Naive B cell (primary cell): ENCODE data around the gene PUS10. TPM values are rescaled to one million over a fixed set of nuclear protein-coding genes. Genes with fewer than 3 reads are reported as not detected.

ENCODE experiments used
- polyA plus RNA-seq, 6 donors: library from polyadenylated mRNA; unstranded; fragments of 300-500 nt; fragmentation: Illumina TruSeq; gene quantifications; one replicate each; pipeline ENCODE4 v1.2.3, GENCODE V29; 2021; ENCODE audit warnings: low read depth in 6 of 6

PUS10 gene
- polyA plus RNA-seq, 6 donors from 2014 or later = 3.4 to 8.6 (median 4.8) TPM

Other genes starting within 250 kb of the PUS10 start
- 100 to 1,000 TPM in 3 of 6 donors, 10 to 100 TPM in 3; 30.1 to 125 (median 106) TPM for gene REL, start 136.7 kb downstream of the PUS10 start, polyA plus RNA-seq
- 10 to 100 TPM in 4 of 6 donors, 1 to 10 TPM in 2; 8.5 to 17.9 (median 10.6) TPM for gene PEX13, start 535 bp downstream of the PUS10 start, polyA plus RNA-seq
- gene SANBR, start 47.6 kb upstream of the PUS10 start, polyA plus RNA-seq = 1 to 10 TPM in 4 of 6 donors, under 1 TPM in 1, not detected in 1; 0.66 to 4.4 (median 1.3) TPM
- 10 to 100 TPM; 26.0 to 50.0 (median 41.7) TPM for gene C2orf74, start 143.9 kb upstream of the PUS10 start, polyA plus RNA-seq